Measurements from ENCODE around the gene ARSD. TPM values are rescaled to one million over a fixed set of nuclear protein-coding genes. Genes with fewer than 3 reads are reported as not detected.
"Not testable (repeated sequence)": the region's sequence is repeated elsewhere in the genome, so short reads cannot be mapped to it uniquely, and the experiment has no call there.

Gene ARSD
- 19.8 TPM for total RNA-seq (ENCODE audit: unreplicated experiment)
- long read RNA-seq, partial matches to known transcripts: 1 of 5 reads
- long read RNA-seq, other reads (novel, unspliced or antisense): 3 of 5 reads

- peak; percentile 66 for DNase-seq (ENCODE audit: low spot score)
- peaks cover 8% of the 10 kb centered on the region for H3K36me3 Mint-ChIP-seq (ENCODE audit: low read depth, unreplicated experiment)
- H3K9me3 Mint-ChIP-seq (ENCODE audit: unreplicated experiment): no peaks in the 10 kb centered on the region
- no peak for TF ChIP-seq CTCF (IDR thresholded peaks at IDR 0.05; ENCODE audit: unreplicated experiment)
- no peaks in the 10 kb centered on the region for H3K4me1 Mint-ChIP-seq (ENCODE audit: unreplicated experiment)
- H3K27ac Mint-ChIP-seq (ENCODE audit: unreplicated experiment): peak within 1 kb of the TSS; percentile 74
- H3K4me3 Mint-ChIP-seq (ENCODE audit: unreplicated experiment): peak within 1 kb of the TSS; percentile 80
- H3K27me3 Mint-ChIP-seq (ENCODE audit: unreplicated experiment): peaks cover 4% of the 10 kb centered on the region
These were observed at the start of gene ARSD for GRCh38 chrX:2928583-2929434. ARSD (minus strand) TSS chrX:2929339; CDS start chrX:2929275, 64 bp downstream.

- H3K27ac Mint-ChIP-seq (ENCODE audit: unreplicated experiment); H3K4me1 Mint-ChIP-seq (ENCODE audit: unreplicated experiment); DNase-seq (ENCODE audit: low spot score); H3K9me3 Mint-ChIP-seq (ENCODE audit: unreplicated experiment); H3K27me3 Mint-ChIP-seq (ENCODE audit: unreplicated experiment); H3K4me3 Mint-ChIP-seq (ENCODE audit: unreplicated experiment); H3K36me3 Mint-ChIP-seq (ENCODE audit: low read depth, unreplicated experiment): not testable (repeated sequence)
These were observed 49.5 kb upstream of the ARSD start for GRCh38 chrX:2978639-2979038.

- H3K9me3 Mint-ChIP-seq (ENCODE audit: unreplicated experiment): no peaks in the 10 kb centered on the region
- no peak overlapping the region for H3K4me3 Mint-ChIP-seq (ENCODE audit: unreplicated experiment)
- H3K4me1 Mint-ChIP-seq (ENCODE audit: unreplicated experiment): peaks cover 4% of the 10 kb centered on the region
- no peak for DNase-seq (ENCODE audit: low spot score)
- H3K27ac Mint-ChIP-seq (ENCODE audit: unreplicated experiment): no peak overlapping the region
- no peaks in the 10 kb centered on the region for H3K27me3 Mint-ChIP-seq (ENCODE audit: unreplicated experiment)
- no peaks in the 10 kb centered on the region for H3K36me3 Mint-ChIP-seq (ENCODE audit: low read depth, unreplicated experiment)
- no peak for TF ChIP-seq CTCF (IDR thresholded peaks at IDR 0.05; ENCODE audit: unreplicated experiment)
These were observed 45.8 kb upstream of the ARSD start for GRCh38 chrX:2974961-2975360.

- no peak for DNase-seq (ENCODE audit: low spot score)
These were observed 43.3 kb upstream of the ARSD start for GRCh38 chrX:2972391-2972790.

GRCh38 chrX:2969021-2969420 is 39.9 kb upstream of the ARSD start:
- no peak for DNase-seq (ENCODE audit: low spot score)
- TF ChIP-seq CTCF (IDR thresholded peaks at IDR 0.05; ENCODE audit: unreplicated experiment): no peak
- Mint-ChIP-seq H3K9me3 (ENCODE audit: unreplicated experiment) (no peaks in the 10 kb centered on the region), H3K36me3 (ENCODE audit: low read depth, unreplicated experiment) (no peaks in the 10 kb centered on the region), H3K4me3 (ENCODE audit: unreplicated experiment) (no peak overlapping the region), H3K27ac (ENCODE audit: unreplicated experiment) (no peak overlapping the region), H3K4me1 (ENCODE audit: unreplicated experiment) (peaks cover 9% of the 10 kb centered on the region), H3K27me3 (ENCODE audit: unreplicated experiment) (no peaks in the 10 kb centered on the region)

More at GRCh38 chrX:2972391-2972790, 43.3 kb upstream of the ARSD start:
- Mint-ChIP-seq H3K27ac (ENCODE audit: unreplicated experiment) (no peak overlapping the region), H3K9me3 (ENCODE audit: unreplicated experiment) (no peaks in the 10 kb centered on the region), H3K36me3 (ENCODE audit: low read depth, unreplicated experiment) (no peaks in the 10 kb centered on the region), H3K4me3 (ENCODE audit: unreplicated experiment) (no peak overlapping the region), H3K27me3 (ENCODE audit: unreplicated experiment) (no peaks in the 10 kb centered on the region), H3K4me1 (ENCODE audit: unreplicated experiment) (peaks cover 8% of the 10 kb centered on the region)
- no peak for TF ChIP-seq CTCF (IDR thresholded peaks at IDR 0.05; ENCODE audit: unreplicated experiment)

All from endothelial cell (in vitro differentiated cells).